HUES64 (cell line): ENCODE data around the gene KIF1B.
A peak's percentile ranks its signal among the peaks of the same experiment; 100 is the strongest.
"Not testable (repeated sequence)": the region's sequence is repeated elsewhere in the genome, so short reads cannot be mapped to it uniquely, and the experiment has no call there.

Experiments used
- H3K27ac ChIP-seq: 2 replicates; pipeline ENCODE4 v1.7.0; 2013; ENCODE audit warnings: low read depth, low read length, inconsistent platforms
- H3K27me3 ChIP-seq: 2 replicates; pipeline ENCODE4 v1.6.1; 2013; ENCODE audit warnings: mild to moderate bottlenecking, low read length; ENCODE audit not compliant: insufficient read depth
- H3K36me3 ChIP-seq: 2 replicates; pipeline ENCODE4 v1.6.1; 2013; ENCODE audit warnings: mild to moderate bottlenecking, low read length; ENCODE audit not compliant: insufficient read depth
- H3K4me1 ChIP-seq: 2 replicates; pipeline ENCODE4 v1.6.1; 2013; ENCODE audit warnings: mild to moderate bottlenecking, low read length, moderate library complexity; ENCODE audit not compliant: insufficient read depth
- H3K4me3 ChIP-seq: 2 replicates; pipeline ENCODE4 v1.5.1; 2013; ENCODE audit warnings: mild to moderate bottlenecking, low read length, moderate library complexity
- H3K9ac ChIP-seq: 2 replicates; pipeline ENCODE4 v1.6.1; 2013; ENCODE audit warnings: mild to moderate bottlenecking, low read depth, low read length
- H3K9me3 ChIP-seq: 2 replicates; pipeline ENCODE4 v1.6.1; 2013; ENCODE audit warnings: low read depth, low read length; ENCODE audit not compliant: insufficient read depth
- WGBS: fragments of 150-250, 120-280 bp; methylation state at CpG from one replicate; pipeline ENCODE4 v1.1.7; 2013; ENCODE audit warnings: missing lambda C conversion rate; 5-methylcytosine and 5-hydroxymethylcytosine counted together

The KIF1B gene

DNA sequence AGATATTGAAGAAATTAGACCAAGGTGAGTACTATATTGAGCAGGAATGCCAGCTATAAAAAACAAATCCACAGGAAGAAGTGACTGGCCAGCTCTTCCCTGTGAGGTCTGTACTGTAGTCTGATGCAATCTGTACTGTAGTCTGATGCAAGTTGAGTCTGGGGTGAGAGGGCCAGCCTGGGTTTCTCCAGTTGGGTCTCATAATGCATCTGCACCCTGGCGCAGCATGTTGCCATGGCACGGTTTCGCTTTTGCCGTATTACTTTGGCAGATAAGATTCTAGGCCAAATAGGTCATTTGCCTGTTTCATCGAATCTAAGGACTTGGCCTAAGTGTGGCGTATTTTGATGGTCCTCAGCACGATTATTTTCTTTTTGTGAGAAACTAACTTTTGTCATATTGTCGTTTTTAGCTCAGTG, 164.1 kb downstream of the KIF1B start:
- WGBS, result 96% methylated on average over 8 of the region's 8 CpGs
- Histone ChIP-seq H3K9ac (no peak overlapping the region), H3K9me3 (no peaks in the 10 kb centered on the region)

DNA sequence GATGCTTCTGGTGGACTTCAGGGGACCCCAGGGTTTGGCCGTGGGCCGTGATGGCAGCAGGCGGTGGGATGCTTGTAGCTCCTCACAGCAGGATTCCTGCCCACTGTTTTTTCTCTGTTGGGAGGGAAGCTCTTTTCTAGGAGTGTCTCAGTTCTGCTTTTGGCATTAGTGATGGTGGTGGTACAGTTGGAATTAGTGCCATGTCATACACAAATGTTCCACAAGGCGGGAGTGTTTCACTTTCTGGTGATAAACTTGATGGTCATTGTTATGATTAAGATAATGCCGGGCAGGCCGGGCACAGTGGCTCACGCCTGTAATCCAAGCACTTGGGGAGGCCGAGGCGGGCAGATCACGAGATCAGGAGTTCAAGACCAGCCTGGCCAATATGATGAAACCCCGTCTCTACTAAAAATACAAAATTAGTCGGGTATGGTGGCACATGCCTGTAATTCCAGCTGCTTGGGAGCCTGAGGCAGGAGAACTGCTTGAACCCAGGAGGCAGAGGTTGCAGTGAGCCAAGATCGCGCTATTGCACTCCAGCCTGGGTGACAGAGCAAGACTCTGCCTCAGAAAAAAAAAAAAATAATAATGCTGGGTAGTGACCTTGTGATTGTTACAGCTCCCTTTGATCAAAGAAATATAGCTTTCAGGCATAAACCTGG, 167.1 kb downstream of the KIF1B start:
- not testable (repeated sequence) for H3K27me3 ChIP-seq, H3K9me3 ChIP-seq, H3K4me3 ChIP-seq, H3K9ac ChIP-seq, H3K4me1 ChIP-seq, H3K27ac ChIP-seq
- H3K36me3 ChIP-seq, result peaks cover 67% of the 10 kb centered on the region
- WGBS, result 91% methylated on average over 14 of the region's 14 CpGs

More for the DNA sequence above, 164.1 kb downstream of the KIF1B start:
- Histone ChIP-seq H3K4me1 (no peaks in the 10 kb centered on the region), H3K27me3 (no peaks in the 10 kb centered on the region), H3K27ac (no peak overlapping the region), H3K36me3 (peaks cover 73% of the 10 kb centered on the region), H3K4me3 (no peak overlapping the region)

GRCh38 chr1:10378081-10378841, 167.9 kb downstream of the KIF1B start:
- H3K27ac ChIP-seq, result no peak overlapping the region
- peaks cover 67% of the 10 kb centered on the region for H3K36me3 ChIP-seq

DNA sequence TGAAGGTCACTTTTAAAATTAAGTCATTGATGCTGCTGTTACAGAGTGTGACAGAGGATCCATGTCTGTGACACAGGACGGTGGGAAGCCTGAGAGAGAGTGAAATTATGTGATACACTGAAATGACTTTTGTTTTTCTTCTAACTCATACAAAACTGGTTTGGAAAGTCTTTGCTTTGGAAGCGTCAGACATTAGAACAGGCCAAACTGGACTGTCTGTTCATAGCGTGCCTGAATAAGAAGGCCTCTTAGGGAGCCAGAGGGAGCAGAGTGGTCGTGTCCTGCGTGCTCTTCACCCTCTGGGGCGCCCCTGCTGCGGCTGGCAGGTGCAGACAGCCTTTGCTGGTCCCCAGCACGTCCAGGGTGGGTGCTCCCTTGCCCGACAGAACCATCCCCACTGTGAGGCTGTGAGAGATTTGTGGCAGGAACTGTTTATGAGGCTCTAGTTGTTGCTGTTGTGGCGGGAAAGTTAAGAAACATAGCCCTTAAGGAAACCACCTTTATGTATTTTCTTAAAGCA, 168.8 kb downstream of the KIF1B start:
- Histone ChIP-seq H3K9me3 (no peaks in the 10 kb centered on the region), H3K27ac (no peak overlapping the region), H3K36me3 (peaks cover 59% of the 10 kb centered on the region), H3K4me3 (no peak overlapping the region), H3K4me1 (no peaks in the 10 kb centered on the region), H3K27me3 (no peaks in the 10 kb centered on the region), H3K9ac (no peak overlapping the region)
- 97% methylated on average over 9 of the region's 10 CpGs for WGBS

More at GRCh38 chr1:10378081-10378841, 167.9 kb downstream of the KIF1B start:
- H3K27me3 ChIP-seq, result no peaks in the 10 kb centered on the region
- 90% methylated on average over 15 of the region's 15 CpGs for WGBS
- H3K9ac ChIP-seq, result no peak overlapping the region
- H3K4me1 ChIP-seq, result no peaks in the 10 kb centered on the region
- H3K9me3 ChIP-seq, result no peaks in the 10 kb centered on the region
- no peak overlapping the region for H3K4me3 ChIP-seq

GRCh38 chr1:10379676-10380075, 169.3 kb downstream of the KIF1B start:
- peaks cover 54% of the 10 kb centered on the region for H3K36me3 ChIP-seq
- H3K4me3 ChIP-seq, result no peak overlapping the region
- no peaks in the 10 kb centered on the region for H3K9me3 ChIP-seq
- H3K27me3 ChIP-seq, result no peaks in the 10 kb centered on the region
- H3K27ac ChIP-seq, result no peak overlapping the region
- WGBS, result 96% methylated on average over 6 of the region's 6 CpGs
- no peaks in the 10 kb centered on the region for H3K4me1 ChIP-seq
- no peak overlapping the region for H3K9ac ChIP-seq

DNA sequence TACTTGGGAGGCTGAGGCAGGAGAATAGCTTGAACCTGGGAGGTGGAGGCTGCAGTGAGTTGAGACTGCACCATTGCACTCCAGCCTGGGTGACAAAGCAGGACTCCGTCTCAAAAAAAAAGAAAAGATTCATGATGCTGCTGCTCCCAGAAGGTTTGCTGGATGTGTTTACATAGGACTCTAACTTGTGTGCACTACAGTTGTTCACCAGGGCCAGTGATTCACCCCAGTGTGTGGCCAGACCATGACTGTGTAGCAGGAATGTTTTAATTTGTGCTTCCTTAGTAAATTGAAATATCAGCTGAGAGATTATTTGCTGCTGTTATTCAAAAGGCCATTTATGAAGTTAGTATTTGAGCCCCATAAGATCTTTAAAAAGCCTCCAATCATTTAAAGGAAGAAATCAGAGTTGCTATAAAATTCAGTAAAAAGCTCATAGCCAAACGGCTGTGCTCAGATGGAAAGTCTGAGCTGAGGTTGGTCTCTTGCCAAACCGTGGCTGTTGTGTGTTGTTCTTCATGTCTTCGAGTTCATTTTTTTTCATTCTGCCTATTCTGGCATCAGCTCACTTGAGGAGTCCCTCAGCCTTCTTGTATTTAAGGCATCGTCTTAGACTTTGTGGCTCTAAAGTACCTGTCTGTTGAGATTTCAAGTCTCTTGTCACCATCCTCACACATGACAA, 170.4 kb downstream of the KIF1B start:
- no peaks in the 10 kb centered on the region for H3K9me3 ChIP-seq
- no peak overlapping the region for H3K9ac ChIP-seq
- H3K4me3 ChIP-seq, result no peak overlapping the region
- WGBS, result 91% methylated on average over 5 of the region's 5 CpGs
- H3K27me3 ChIP-seq, result no peaks in the 10 kb centered on the region
- no peak overlapping the region for H3K27ac ChIP-seq
- H3K36me3 ChIP-seq, result peaks cover 45% of the 10 kb centered on the region
- no peaks in the 10 kb centered on the region for H3K4me1 ChIP-seq

GRCh38 chr1:10383630-10384029, 173.3 kb downstream of the KIF1B start:
- Histone ChIP-seq H3K27me3 (no peaks in the 10 kb centered on the region), H3K9ac (no peak overlapping the region), H3K9me3 (no peaks in the 10 kb centered on the region), H3K4me1 (peaks cover 14% of the 10 kb centered on the region), H3K27ac (no peak overlapping the region), H3K36me3 (peaks cover 26% of the 10 kb centered on the region), H3K4me3 (no peak overlapping the region)
- 83% methylated on average over 4 of the region's 4 CpGs for WGBS

GRCh38 chr1:10384219-10384618, 173.8 kb downstream of the KIF1B start:
- Histone ChIP-seq H3K4me1 (peaks cover 14% of the 10 kb centered on the region), H3K9ac (no peak overlapping the region), H3K27me3 (no peaks in the 10 kb centered on the region), H3K36me3 (peaks cover 20% of the 10 kb centered on the region), H3K4me3 (no peak overlapping the region), H3K27ac (no peak overlapping the region), H3K9me3 (no peaks in the 10 kb centered on the region)
- WGBS, result 97% methylated on average over 8 of the region's 8 CpGs

GRCh38 chr1:10386761-10387676, 176.6 kb downstream of the KIF1B start:
- peak overlapping the region; percentile 47 for H3K27ac ChIP-seq

DNA sequence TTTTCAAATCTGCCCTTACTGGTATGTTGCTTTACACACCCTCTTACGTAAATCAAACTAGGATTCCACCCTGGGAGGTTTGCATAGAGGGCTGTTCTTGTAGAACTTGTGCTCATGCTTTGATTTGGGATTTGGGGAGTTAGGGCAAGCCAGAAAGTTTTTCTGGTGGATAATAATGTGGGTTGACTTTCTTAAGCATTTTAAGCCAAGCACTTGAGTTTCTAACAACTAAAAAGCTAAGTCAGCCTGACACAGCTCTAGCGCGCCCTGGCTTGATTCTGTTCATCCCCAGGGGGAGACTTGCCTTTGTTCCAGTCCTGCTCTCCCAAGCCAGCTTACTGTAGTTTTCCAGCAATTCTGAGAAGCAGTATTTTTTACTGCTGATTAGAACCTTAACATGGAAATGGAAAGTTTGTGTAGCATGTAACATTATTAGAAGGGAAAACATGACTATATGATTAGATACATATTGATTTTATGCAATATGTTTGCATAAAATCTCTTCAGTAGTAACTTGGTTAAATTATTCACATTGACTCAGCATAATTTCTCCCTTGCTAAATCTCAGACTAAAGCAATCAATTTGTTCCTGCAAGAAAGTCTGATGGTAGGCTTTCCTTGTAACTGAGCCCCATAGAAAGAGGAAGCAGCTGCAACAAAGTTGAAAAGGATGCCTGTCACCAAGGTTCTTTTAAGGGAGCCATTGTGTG, 177.5 kb downstream of the KIF1B start:
- Histone ChIP-seq H3K4me1 (peaks cover 14% of the 10 kb centered on the region), H3K9me3 (no peaks in the 10 kb centered on the region), H3K9ac (peak overlapping the region; percentile 46; the same call in 1 of the 2 replicates), H3K27me3 (no peaks in the 10 kb centered on the region), H3K4me3 (no peak overlapping the region), H3K36me3 (0 out of 2 replicates have a peak, but pooled peaks cover 4% of the 10 kb centered on the region), H3K27ac (peak overlapping the region; percentile 47)
- WGBS, result 78% methylated on average over 3 of the region's 3 CpGs

More at GRCh38 chr1:10386761-10387676, 176.6 kb downstream of the KIF1B start:
- no peak overlapping the region for H3K4me3 ChIP-seq
- peaks cover 14% of the 10 kb centered on the region for H3K4me1 ChIP-seq
- WGBS, result 92% methylated on average over 11 of the region's 12 CpGs
- H3K9ac ChIP-seq, result peak overlapping the region; percentile 46; the same call in 1 of the 2 replicates
- 0 out of 2 replicates have a peak, but pooled peaks cover 4% of the 10 kb centered on the region for H3K36me3 ChIP-seq
- H3K9me3 ChIP-seq, result no peaks in the 10 kb centered on the region
- no peaks in the 10 kb centered on the region for H3K27me3 ChIP-seq
